HG03439 (cell line): Measurements from ENCODE around the gene ARID1B.

Experiments used
- ATAC-seq: cut with Tn5 transposase; IDR thresholded peaks from one replicate; pipeline ENCODE4 v1.9.1; 2021; ENCODE audit warnings: mild to moderate bottlenecking, moderate library complexity; ENCODE audit not compliant: unreplicated experiment

Gene ARID1B

GRCh38 chr6:156900292-156900691, 123.1 kb downstream of the ARID1B start:
- no peak for ATAC-seq

GRCh38 chr6:156901309-156902019, 124.3 kb downstream of the ARID1B start:
- no peak for ATAC-seq

DNA sequence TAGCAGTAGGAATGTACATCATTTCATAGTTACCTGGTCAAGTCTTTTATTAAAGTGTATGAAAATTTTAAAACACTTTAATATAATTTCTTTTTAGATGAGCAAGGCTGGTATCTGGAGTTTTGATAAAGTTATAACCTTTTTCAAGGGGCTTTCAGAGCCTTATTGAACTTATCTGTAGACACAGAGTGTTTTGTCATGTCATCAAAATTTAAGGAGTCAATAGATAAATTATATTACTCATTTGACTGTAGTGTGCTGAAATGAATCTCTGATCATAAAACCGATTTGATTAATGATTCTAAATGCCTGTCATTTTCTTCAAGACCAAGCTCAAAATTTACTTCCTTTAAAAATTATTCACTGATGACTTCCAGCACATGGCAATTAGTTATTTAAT, 125.6 kb downstream of the ARID1B start:
- no peak for ATAC-seq

DNA sequence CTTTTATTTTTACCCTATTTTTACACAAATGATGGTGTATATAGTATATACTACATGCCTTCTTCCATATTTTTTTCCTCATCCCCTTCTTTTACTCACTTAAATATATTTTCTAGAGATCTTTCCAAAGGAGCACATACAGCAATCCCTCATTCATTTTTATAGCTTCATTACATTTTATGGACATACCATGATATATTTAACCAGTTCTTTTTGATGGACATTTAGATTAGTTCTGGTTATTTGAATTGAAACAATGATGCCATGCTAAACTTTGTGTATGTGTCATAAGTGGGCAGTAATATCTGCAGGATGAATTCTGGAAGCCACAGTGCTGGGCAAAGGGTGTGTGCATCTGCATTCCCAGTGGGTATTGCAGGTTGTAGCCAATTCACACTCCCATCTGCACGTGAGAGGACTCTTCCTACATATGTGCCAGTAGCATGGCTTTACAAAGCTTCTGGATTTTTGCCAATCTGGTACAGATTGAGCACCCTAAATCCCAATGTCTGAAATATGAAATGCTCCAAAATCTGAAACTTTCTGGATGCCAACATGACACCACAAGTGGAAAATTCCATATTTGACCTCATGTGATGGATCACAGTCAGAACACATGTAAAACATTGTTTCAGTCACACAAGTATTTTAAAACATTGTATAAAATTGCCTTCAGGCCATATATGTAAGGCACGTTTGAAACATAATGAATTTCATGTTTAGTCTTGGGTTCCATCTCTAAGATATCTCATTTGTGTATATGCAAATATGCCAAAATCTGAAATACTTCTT, 127.2 kb downstream of the ARID1B start:
- no peak for ATAC-seq

- no peak for ATAC-seq
Observed at GRCh38 chr6:156905801-156906200, 128.6 kb downstream of the ARID1B start.

DNA sequence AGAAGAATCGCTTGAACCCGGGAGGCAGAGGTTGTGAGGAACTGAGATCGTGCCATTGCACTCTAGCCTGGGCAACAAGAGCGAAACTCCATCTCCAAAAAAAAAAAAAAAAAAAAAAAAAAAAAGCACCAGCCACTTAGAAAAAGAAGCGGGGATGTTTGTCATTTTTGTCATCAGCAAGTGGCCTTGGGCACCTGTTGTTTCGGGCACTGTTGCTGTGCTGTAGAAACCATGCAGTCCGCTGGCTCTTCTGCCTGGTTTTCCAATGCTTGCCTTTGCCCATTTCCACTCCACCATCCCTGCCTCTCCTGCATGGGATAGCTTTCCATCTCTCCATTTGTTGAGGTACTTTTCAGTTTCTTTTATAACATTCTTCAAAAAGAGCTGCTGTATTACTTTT, 129.3 kb downstream of the ARID1B start:
- no peak for ATAC-seq

DNA sequence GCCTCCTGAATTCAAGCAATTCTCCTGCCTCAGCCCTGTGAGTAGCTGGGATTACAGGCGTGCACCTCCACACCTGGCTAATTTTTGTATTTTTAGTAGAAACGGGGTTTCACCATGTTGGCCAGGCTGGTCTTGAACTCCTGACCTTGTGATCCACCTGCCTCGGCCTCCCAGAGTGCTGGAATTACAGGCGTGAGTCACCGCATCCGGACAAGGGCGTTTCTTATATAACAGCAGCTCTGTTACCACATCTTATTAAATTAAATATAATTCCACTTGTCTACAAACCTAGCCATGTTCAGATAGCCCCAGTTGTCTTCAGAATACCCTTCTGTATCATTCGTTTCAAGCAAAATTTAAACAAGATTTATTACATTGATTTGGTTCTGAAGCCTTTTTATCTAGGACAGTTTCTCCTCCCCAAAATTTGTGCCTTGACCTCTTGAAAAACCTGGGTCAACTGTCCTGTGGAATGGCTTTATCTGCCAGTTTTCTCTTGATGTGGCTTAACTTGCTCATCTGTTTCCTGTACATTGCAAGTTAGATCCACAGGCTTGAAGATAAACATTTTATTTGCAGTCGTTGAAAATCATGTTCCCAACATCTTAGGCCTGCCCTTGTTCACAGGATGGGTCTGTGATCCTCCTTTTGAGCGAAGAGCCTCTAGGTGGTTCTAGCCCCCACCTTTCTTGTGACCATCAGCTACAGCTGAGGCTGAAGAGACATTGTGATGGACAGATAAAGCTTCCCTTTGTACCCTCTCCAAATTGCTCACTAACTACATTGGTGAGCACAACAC, 132.2 kb downstream of the ARID1B start:
- ATAC-seq = no peak

DNA sequence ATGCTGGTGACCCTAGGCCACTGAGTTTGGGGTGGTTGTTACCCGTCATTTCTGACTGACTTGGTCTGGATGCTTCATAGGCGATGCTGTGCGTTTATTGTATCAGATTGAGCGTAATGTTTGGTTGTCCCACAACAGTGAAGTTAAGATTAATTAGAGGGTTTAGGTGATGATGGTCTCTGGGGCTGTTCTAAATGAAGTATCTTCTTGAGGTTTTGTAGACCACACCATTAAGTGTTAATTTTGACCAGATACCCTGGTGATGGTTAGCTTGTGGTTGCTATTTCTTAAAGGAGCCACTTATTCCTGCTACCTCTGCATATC, 132.8 kb downstream of the ARID1B start:
- ATAC-seq = no peak

GRCh38 chr6:156910938-156911337, 133.8 kb downstream of the ARID1B start:
- ATAC-seq = no peak

- no peak for ATAC-seq
Observed at GRCh38 chr6:156911581-156911980, 134.4 kb downstream of the ARID1B start.

- no peak for ATAC-seq
Observed at GRCh38 chr6:156912431-156912830, 135.3 kb downstream of the ARID1B start.

DNA sequence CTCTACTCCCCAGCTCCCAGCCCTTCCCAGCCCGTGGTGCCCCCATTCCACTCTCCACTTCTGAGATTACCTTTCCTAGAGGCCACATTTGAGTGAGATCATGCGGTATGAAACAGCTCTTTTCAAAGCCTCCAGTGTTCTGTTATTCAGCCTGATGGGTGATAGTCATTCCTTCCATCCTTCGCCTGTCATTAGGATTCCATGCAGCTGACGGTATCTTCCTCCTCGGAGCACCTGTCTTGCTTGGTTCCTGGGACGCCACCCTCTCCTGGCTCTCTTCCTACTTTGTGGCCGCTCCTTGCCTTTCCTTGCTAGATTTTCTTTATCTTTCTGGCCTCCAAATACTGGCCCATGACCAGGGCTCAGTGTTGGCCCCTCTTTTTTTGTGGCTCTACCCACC, 137.0 kb downstream of the ARID1B start:
- ATAC-seq = no peak

GRCh38 chr6:156916130-156916801, 139.1 kb downstream of the ARID1B start:
- peak; percentile 34 for ATAC-seq

- ATAC-seq = peak; percentile 52
Observed at GRCh38 chr6:156917213-156917612, 140.0 kb downstream of the ARID1B start.

GRCh38 chr6:156918647-156919046, 141.5 kb downstream of the ARID1B start:
- ATAC-seq = no peak

- no peak for ATAC-seq
Observed at GRCh38 chr6:156919370-156919769, 142.2 kb downstream of the ARID1B start.

GRCh38 chr6:156919814-156920369, 142.7 kb downstream of the ARID1B start:
- no peak for ATAC-seq

- no peak for ATAC-seq
Observed at GRCh38 chr6:156924246-156924645, 147.1 kb downstream of the ARID1B start.

DNA sequence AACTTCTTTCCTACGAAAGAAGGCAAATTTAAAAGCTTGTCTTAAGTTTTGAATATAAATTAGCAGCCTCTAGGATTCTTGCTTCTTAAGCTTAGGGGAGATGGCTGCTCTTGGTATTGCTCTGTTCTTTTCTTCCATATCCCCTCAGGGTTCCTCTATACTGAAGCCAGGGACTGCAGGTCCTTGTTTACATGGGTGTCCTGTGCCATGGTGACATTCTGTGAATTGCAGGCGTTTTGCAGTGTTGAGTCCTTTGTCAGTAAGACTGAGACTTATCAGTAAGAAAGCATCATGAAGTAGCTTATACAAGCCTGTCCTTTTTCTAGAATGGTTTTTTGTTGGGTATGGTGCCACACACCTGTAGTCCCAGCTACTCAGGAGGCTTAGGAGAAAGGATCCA, 147.8 kb downstream of the ARID1B start:
- ATAC-seq = no peak

GRCh38 chr6:156925718-156926607, 148.8 kb downstream of the ARID1B start:
- no peak for ATAC-seq
